ENCODE results near the gene KCNIP1.

DNA sequence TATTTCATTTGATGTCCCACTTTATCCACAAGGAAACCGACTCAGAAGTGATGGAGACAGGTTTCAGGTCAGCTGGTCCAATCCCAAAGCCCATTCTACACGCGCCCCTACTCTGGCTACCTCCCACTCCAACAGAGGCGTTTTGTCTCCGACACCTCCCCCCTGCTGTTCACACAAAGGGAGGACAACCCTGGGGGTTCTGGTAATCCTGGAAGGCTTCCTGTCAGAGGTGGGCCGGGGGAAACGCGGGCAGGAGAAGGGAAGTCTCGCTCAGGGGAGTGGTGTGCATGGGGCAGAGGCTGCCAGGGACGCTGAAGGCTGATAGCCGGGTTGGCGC lies 240.0 kb downstream of the KCNIP1 start:
- TF ChIP-seq, protein P1, sequence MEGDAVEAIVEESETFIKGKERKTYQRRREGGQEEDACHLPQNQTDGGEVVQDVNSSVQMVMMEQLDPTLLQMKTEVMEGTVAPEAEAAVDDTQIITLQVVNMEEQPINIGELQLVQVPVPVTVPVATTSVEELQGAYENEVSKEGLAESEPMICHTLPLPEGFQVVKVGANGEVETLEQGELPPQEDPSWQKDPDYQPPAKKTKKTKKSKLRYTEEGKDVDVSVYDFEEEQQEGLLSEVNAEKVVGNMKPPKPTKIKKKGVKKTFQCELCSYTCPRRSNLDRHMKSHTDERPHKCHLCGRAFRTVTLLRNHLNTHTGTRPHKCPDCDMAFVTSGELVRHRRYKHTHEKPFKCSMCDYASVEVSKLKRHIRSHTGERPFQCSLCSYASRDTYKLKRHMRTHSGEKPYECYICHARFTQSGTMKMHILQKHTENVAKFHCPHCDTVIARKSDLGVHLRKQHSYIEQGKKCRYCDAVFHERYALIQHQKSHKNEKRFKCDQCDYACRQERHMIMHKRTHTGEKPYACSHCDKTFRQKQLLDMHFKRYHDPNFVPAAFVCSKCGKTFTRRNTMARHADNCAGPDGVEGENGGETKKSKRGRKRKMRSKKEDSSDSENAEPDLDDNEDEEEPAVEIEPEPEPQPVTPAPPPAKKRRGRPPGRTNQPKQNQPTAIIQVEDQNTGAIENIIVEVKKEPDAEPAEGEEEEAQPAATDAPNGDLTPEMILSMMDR (IDR thresholded peaks at IDR 0.05): no peak
- TF ChIP-seq POLR2A (IDR thresholded peaks at IDR 0.05): no peak

Measured in tibial nerve (tissue), 3 donors.